HG02610 (cell line): Measurements from ENCODE around the gene AGPS.

Source experiments
- ATAC-seq: cut with Tn5 transposase; IDR thresholded peaks from one replicate; pipeline ENCODE4 v1.9.1; 2021; ENCODE audit warnings: mild to moderate bottlenecking, moderate library complexity; ENCODE audit not compliant: unreplicated experiment

The AGPS gene

DNA sequence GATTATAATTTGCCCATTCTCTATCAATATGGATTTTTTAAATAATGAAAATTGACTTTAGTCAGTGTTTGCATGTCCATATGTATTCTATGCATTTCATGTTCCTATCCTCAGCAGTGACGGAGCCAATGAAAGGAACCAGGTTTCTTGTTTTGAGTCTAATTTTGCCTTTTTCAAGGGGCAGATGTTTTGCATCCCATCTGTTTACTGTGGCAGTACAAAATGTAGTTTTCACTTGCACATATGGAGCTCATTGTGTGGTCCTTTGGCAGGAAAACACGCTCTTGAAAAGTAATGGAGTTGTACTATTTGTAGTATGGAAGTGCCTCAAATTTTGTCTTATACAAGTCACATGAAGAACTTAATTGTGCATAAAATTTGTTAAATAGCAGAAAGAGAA, 127.8 kb downstream of the AGPS start:
- no peak for ATAC-seq

DNA sequence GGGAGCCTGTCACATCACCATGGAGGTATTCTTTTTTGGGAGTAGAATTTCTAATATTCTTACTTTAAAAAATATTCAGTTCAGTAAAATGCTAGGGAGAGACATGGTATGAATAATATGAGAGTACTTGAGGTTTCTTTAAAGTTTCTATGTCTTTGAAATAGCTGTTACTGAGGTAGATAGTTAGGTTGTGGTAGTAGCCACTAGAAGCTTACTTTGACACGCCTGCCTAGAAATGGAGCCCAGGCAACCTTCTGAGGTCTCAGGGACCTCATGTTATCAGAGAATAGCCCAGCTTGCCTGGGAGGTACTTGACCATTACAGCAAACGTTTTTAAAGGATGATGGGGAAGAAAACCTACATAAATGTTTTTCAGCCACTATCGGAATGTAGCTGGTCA, 131.2 kb downstream of the AGPS start:
- ATAC-seq = peak; percentile 80

DNA sequence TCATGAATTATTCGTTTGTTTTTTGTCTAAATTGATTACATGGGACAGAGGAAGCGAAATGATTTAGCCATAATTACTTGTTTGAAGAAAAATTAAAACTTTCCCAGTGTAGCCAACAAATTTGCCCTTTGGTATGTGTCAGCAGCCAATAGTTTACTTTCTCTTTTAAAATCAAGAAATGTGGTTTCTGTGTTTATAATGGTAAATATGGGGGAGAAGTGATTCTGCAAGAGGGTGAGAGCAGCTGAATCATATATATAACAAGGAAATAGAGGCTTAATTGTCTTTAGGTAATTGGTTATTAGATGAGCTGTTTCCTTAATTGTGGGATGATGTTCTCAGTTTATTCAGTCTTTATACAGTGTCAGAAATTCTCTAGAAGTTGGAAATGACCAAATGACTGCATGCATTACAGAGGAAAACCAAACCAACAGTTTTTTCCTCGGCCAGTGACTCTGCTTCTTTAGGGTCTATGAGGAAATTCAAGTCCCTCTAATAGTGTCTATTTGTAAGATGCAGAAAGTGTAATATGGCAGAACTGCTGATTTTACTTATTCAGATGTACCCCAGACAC, 132.9 kb downstream of the AGPS start:
- no peak for ATAC-seq

DNA sequence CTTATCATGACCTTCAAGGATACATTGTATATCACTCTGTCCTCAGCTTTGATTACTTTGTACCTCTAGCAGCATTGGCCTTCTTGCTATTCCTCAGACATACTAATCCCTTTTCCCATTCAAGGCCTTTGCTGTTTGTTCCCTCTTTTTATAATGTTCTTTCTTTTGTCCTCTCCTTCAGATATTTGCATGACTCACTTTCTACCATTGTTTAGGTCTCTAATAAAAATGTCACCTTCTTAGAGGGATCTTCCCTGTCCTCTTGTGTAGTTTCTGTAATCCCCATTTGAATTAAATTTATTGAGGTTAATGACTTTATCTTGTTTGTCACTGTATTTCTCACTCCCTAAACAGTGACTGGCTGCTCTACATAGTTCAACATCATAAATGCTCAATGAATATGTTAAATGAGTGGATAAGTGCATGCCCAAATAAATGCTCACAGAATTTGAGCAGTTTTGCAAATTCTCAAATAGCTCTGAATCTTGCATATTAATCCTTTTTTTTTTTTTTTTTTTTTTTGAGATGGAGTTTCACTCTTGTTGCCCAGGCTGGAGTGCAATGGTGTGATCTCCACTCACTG, 135.9 kb downstream of the AGPS start:
- no peak for ATAC-seq

DNA sequence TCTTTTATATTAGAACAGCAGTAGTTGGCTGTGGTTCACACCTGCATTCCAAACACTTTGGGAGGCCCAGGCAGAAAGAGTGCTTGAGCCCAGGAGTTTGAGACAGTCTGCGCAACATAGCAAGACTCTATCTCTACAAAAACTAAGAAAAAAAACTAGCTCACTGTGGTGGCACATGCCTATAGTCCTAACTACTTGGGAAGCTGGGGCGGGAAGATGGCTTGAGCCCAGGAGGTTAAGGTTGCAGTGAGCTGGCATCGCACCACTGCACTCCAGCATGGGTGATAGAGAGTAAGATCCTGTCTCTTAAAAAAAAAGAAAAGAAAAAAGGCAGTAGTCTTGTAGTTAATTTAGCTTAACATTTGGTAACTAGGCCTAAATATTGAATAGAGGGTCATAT, 136.6 kb downstream of the AGPS start:
- ATAC-seq = no peak

DNA sequence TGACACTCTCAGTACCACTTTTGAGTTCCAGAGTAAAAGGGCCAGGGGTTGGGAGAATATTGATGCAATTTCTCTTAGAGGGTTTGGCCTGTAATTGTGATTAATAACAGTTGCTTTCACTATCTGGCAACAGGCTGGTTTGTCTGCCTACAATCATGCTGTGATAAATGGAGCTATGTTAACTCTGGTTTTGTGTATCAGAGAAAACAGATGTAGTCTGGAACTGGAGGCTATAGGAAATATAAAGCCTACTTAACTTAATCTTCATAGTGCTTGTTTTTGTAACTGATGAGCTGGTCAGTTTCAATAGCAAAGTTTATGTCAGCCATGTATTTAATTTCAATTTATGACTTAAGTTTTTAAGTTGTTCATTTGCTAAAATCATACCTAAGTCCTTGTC, 138.0 kb downstream of the AGPS start:
- ATAC-seq = no peak

DNA sequence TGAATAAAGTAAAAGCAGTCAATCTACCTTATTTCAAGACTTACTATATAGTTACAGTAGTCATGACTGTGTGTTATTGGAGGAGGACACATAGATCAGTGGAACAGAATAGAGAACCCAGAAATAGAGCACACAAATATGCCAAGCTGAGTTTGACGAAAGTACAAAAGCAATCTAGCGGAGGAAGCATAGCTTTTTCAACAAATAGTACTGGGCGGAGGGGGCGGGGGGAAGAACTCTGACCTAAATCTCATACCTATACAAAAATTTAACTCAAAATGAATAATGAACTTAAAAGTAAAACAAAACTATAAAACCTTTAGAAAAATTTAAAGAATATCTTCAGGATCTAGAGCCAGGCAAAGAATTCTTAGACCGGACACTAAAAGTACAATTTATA, 139.1 kb downstream of the AGPS start:
- no peak for ATAC-seq

DNA sequence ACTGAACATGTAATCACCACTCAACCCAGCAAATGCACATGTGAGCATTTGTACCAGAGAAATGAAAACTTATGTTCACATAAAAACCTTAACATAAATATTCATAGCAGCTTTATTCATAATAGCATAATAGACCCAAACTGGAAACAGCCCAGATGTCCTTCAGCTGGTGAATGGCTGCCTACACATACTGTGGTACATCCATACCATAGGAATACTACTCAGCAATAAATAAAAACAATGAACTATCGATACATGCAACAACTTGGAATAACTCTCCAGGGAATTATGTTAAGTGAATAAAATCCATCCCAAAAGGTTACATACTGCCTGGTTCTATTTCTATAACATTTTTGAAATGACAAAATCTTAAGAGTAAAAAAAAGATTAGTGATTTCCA, 140.0 kb downstream of the AGPS start:
- ATAC-seq = no peak

DNA sequence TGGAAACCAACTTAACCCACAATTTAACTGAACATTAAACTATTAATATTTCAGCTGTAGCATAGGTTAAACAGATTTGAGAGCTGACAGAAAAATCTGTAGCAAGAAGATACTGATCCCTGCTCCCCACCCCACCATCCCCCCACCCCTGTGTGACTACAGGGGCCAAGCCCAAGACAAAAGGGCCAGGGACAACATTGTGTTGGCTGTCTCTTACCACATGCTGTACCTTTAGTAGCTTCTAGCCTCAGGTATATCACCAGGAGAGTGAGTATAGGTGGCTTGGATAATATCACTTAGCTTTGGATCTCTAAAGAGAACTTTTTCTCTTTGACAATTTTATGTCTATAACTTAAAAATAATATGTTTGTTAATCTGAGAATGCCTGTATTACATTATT, 140.7 kb downstream of the AGPS start:
- ATAC-seq = no peak

DNA sequence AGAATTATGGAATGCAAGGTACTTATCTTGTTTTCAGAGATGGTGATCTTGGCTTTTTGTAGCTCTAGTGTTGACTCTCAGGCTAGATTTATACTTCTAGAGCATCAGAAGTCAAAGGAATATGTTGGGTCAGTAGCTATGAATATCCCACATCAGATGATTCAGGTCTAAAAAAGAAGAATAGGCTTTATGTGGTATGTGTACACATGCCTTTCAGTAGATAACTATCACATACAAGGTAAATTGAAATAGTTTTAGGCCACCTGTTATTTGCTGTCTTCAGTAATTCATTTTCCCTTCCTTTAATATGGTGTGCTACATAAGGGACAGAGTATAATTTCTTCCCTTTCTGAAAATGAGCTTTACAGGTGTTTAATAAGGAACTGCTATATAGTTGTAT, 142.4 kb downstream of the AGPS start:
- ATAC-seq = no peak

DNA sequence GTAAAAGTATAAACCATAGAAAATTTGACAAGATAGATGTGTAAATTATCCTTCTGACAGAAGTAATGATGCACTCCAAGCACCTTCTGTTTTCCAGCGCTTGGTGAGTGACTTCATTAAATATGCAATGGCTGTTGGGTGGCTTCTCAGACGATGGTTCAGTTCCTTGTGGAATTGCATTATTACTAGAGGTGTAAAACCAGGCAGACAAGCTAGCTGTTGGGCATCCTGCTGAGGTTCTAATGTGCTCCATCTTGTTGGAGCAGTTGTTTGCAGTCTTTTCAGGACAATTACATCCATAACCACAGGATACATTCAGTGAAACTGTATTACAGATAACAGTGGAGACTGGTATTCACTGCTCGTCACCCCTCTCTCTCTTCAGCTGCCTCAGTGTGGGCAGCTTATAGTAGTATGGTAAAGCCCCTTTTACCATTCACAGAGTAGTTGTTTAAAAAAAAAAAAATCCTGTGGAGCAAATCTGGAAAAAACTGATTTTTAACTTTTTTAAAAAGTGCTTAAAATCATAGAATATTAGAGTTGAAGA, 143.5 kb downstream of the AGPS start:
- ATAC-seq = no peak

DNA sequence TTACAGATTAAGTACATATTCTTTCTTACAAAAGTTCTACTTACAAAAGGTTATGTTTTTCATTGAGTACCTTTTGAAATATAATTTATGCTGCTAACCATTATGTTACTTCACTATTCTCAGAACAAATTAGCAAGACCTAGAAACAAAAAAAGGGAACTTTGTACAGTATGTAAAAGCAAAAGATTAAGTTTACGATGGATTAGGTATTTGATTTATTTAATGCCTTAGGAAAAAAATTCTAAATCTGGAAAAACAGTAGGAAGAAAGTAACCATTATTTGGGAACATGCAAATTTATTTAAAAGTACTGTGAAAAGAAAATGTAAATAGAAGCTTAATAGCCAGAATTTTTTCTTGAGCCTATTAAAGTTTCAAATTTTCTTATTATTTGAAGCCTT, 144.6 kb downstream of the AGPS start:
- ATAC-seq = no peak

DNA sequence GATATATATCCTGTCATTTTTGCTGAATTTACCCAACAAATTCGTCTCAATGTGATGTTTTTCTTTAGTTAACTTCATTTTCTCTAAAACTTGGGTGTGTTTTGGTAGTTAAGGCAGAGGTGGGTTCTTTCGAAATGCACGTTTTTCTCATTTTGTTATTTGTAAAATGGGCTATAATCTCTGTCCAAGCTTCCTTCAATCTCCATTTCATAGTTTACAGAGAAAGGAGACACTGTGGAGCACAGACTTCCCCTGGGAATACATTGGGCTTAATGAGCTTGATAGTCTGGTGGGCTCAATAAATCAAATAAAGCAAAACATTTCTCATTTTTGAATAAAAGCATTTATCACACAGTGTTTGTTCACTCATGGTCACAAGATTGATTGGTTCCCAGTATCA, 145.1 kb downstream of the AGPS start:
- ATAC-seq = no peak

DNA sequence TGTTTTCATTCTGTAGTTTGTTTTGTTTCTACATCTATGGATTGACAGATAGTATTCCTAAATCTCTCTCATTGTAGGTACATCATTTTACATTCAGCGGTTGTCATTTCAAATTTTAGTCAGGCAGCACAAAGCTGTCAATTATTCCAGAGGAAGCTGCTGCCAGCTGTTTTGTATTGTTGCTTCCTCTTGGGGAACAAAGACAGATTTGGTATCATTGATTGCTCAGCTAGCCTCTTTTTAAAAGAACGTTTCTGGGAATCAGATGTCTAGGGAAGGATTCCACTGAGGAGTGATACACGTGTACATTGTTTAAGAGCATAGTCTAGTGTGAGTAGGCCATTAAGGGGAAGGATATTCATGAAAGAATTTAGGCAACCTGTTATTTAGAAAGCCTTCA, 145.8 kb downstream of the AGPS start:
- no peak for ATAC-seq

DNA sequence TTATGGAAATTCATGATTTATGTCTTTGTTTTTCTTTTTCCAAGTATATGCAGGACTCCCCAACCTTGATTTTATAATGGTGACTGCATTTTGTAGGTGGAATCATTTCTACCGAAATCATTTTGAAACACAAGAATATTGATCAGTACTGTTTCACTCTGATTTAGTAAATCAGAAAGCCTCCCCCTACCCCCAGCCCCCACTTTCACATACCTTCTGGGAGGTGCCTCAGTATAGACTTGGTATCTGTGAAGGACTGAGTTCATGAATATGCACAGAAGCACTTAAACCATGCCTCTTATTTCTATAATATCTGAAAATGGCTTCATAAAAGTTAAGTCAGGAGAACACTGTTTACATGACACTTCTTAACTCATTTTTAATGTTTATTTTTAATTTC, 147.7 kb downstream of the AGPS start:
- no peak for ATAC-seq

DNA sequence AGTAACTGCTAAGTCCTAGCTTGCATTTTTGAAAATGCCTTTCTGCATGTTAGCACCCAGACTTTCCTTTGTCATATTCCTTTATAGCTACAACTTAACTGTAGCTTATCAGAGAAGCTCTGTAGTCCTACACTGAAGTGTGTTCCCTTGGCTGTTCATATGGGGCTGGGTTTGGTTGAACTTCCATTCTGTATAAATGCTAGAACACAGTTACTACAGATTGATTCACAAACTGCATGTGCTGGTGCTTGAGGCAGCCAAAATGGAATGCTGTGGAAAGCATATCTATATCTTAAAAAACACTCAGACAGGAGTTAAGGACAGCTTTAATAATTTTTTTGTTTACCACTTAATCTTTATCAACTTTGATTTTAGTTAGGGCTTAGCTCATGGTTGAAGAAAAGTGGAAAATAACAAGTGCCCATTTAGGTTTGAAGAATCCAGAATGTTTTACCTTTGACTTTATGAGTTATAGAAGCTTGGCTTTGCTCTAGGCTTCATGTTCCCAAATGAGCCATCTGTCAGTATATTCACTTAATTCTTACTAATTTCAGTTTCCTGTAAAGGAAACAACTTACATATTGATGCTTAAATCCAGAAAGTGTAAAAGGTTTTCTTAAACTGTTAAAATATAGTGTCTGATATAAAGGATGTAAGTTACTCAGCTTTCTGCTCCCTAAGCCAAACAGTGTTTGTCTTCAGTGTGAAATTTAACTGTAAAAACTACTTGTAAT, 148.9 kb downstream of the AGPS start:
- no peak for ATAC-seq

DNA sequence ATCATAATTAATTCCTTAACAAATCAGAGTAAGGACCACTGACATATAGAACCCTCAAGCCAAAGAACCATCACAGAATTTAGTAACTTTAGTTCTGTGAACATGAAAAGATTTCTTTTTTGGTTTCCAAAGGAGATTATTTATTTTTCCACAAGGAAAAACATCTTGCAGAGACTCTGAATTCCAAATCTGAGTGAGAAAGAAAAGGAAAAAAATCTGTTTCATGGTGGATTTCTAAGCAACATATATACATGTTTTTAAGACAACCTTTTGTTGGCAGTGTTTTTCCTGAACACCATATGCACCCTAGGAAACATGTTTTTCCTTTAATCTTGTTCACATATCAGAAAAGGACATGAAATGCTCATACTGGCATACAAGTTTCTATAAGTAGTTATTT, 149.8 kb downstream of the AGPS start:
- ATAC-seq = no peak

DNA sequence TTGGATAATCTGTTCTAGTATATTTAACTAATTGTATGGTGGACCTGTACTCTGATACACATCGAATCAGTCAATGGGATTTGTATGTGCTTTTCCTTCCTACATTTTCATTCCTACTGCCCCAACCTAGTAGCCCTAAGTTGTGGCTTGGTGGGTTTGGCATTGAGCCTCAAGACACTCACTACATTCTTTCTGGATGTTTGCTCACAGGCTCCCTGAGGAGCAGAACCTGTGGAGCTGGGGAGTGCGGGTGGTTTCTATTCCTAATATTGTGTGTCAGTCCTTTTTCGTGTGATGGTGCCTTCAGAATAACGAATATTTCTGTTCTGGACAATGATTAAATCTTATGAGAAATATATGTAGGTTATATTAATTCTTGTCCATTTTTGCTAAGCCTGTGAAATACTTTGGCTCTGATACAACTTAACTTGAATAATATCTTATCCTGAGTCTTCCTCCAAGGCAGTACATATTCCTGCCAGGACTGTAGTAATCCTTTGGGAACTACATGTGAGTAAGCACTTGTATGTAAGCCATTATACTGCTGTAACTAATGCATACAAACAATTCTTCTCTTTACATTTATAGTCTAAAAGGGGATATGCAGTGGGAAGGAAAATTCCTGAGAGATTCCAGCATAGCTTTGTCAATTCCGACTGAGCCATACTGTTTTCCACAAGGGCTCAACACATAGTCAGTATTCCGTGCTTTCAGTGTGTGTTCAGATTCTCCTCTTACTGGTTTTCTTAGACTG, 150.6 kb downstream of the AGPS start:
- ATAC-seq = no peak

DNA sequence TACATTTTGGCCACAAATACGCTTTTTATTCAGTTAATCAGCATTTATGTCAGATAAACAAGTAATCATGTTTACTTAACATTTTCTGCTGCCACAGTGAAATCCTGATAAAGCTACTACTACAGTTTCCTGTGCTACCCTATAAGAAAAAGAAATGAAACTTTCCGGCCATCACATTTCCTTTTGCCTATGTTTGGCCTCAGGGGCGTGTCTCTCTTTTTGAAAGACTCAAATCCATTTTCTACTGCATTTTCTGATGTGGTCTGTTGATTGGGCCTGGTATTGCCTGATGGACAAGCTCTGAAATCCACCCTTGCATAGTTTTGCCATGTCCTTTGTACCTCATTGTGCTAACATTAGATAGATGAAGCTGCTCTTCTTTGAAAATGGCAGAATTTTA, 152.6 kb downstream of the AGPS start:
- no peak for ATAC-seq

DNA sequence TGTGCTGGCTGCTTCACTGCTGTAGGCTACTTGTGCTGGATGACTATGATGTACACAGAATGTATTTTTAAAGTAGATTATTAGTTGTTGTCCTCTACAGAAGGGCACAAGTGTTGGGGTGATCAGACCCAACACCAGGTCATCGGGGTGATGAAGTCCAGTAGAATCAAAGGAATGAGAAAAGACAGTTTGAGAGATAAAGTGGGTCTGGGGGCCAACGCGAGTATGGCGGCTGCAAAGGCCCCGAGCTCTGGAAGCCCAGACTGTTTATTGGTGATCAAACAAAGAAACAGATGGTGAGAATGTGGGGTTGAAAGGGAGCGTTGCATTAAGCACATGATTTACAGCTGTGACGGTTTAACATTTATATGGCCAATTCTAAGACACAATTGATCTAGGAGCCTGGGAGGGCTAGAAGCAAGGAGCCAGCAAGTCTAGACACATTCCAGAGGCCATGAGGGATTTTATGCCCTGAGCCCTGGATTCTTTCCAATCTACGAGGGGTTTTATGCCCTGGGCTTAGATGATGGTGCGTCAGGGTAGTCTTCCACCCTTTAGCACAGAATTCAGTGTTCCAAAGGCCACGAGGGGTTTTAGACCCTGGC, 153.5 kb downstream of the AGPS start:
- no peak for ATAC-seq

DNA sequence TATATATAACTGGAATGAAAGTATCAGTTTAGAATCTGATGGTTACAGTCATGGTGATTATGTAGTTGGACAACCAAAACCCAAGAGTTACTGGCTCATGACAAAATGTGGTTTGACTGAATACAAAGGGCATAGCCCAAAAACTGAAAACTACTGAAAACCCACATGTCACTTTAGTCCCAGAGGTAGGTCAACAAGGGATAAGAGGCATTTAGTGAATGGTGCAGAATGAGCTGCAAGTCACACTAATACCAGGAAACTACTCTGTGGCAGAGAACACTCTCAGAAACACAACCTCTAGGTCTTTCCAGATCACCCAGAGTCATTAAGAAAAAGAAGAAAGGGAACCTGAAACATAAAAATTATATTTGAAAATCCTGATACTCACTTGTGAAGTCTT, 154.5 kb downstream of the AGPS start:
- ATAC-seq = peak; percentile 97
